GM18526 (cell line): ENCODE measurements around the gene DCUN1D5.

ENCODE experiments used
- POLR2A ChIP-seq: IDR thresholded peaks from 3 replicates; pipeline ENCODE4 v1.6.1; 2011; ENCODE audit not compliant: insufficient read length; ENCODE audit errors: extremely low read depth

The DCUN1D5 gene

DNA sequence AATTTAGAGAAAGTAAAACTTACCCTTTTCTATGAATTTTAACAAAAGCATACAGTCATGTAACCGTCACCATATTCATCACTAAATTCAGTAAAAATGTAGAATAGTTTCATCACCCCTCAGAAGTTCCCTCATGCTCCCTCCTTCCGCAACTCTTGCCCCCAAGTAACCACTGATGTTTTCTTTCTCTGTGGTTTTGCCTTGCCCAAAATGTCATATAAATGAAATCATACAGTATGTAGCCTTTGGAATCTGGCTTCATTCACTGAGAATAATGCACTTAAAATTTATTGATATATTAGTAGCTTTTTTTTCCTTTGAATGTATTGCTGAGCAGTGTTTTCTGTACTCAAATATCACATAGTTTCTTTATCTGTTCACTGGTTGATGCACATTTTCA is 60.1 kb downstream of the DCUN1D5 start:
- TF ChIP-seq POLR2A, result no peak

DNA sequence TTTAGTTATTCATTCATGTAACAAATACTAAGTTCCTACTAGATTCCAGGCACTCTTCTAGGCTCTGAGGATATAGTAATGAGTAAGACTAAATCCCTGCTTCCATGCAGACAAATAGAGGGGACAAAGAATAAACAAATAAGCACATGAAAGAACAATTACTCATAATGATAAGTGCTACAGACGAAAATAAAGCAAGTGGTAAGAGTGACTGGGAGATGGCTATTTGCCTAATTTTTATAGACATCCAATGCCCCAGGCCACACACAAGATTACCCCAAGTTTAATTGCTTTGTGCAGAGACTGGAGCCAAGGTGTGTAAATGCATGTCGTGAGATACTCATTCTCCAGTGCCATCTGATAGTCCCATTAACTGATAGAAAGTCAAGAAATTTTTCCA is 62.6 kb downstream of the DCUN1D5 start:
- TF ChIP-seq POLR2A, result no peak

DNA sequence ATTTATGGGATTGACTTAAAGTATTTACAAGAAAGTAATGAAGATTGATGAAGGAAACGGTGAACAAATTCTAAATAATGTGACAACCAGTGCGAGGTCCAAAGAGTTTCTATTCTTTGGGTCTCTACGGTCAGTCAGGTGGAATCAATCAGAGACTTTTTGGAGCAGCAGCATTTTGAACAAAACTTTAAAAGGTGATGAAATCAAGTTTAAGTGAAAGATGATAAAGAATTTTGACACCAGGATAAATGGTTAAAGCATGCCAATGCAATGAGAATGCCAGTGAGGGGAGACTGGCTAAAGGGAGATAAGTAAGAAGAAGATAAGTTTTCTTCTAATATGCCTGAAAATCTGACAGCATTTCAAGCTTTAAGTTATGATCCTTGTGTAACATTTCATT is 67.9 kb downstream of the DCUN1D5 start:
- no peak for TF ChIP-seq POLR2A

DNA sequence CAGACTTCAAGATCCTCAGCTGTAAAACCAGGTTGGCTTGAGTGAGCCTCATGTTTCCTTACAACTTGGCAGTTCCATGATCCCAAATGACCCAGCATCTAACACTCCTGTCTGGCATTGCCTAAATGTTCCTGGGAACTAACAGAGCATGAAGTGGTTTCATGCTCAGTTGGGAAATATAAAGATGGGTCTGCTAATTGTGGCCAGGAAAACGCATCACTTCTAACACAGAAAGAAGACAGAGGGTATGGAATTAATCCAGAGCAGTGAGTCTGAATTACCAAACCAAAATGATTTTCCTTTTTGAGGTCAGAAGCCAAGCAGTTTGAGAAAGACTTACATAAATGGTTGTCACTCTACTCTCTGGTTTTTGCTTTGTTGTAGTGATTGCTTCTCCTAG is 75.9 kb downstream of the DCUN1D5 start:
- no peak for TF ChIP-seq POLR2A

DNA sequence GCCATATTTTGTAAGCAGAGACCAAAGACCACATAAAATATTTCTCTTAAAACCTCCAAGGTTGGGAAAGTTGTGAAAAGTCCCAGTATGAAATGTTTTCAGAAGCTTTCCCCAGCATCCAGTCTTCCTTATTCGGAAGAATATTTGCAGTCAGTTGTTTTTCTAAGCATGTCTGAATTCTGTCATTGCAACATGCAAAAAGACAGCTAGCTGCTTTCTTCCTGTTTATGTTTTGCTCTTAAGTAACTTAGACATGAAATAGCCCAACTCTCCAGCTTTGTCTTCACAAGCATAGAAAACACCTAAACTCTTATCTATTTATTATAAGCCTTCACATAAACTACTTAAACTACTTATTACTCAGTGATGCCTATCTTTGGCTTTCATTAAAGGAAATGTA is 78.5 kb downstream of the DCUN1D5 start:
- TF ChIP-seq POLR2A, result no peak
